Uterus (tissue), 4 donors: Measurements from ENCODE around the gene OR2AE1. TPM values are rescaled to one million over a fixed set of nuclear protein-coding genes. Genes with fewer than 3 reads are reported as not detected.

Source experiments
- DNase-seq, 2 donors: peaks; one replicate each; pipeline ENCODE4 v3.0.0-alpha.2; 2019 to 2020
- H3K27ac ChIP-seq, 2 donors: fragments of 200-600 bp; sonication (generic); 1 replicate in 1 of 2; 2 replicates in 1 of 2; pipeline ENCODE4 v1.5.1; 2016 to 2018
- H3K27me3 ChIP-seq, 2 donors: fragments of 200-600 bp; sonication (generic); one replicate each; pipeline ENCODE4 v1.5.1; 2018 to 2019; ENCODE audit warnings: control low read depth in 1 of 2
- H3K36me3 ChIP-seq, 2 donors: fragments of 200-600 bp; sonication (generic); one replicate each; pipeline ENCODE4 v1.5.1; 2019; ENCODE audit warnings: control low read depth in 1 of 2
- H3K4me1 ChIP-seq, 2 donors: fragments of 200-600 bp; sonication (generic); one replicate each; pipeline ENCODE4 v1.5.1; 2018 to 2019; ENCODE audit warnings: control low read depth in 1 of 2
- H3K4me3 ChIP-seq, 2 donors: fragments of 200-600 bp; sonication (generic); 1 replicate in 1 of 2; 2 replicates in 1 of 2; pipeline ENCODE4 v1.5.1; 2018 to 2019; ENCODE audit warnings: mild to moderate bottlenecking in 1 of 2
- H3K9me3 ChIP-seq, 2 donors: fragments of 200-600 bp; sonication (generic); one replicate each; pipeline ENCODE4 v1.5.1; 2019; ENCODE audit warnings: control low read depth in 1 of 2
- POLR2A ChIP-seq, 2 donors: fragments of 450-650 bp; IDR thresholded peaks; one replicate each; pipeline ENCODE4 v1.6.1; 2016; ENCODE audit warnings: antibody characterized with exemption in 2 of 2, mild to moderate bottlenecking in 1 of 2, moderate library complexity in 1 of 2
- intact Hi-C: fragments of 100-400 bp; cut with DNase I; formaldehyde crosslinking; loops from one replicate; pipeline ENCODE4 v1.15.1; 2023; ENCODE audit warnings: low total_unique reads
- small RNA-seq: library from RNA; depleted of rRNA; stranded (forward); fragments of <200 nt; gene quantifications from one replicate; pipeline ENCODE3, GENCODE V24; 2016
- total RNA-seq, 4 donors: library from RNA; depleted of rRNA in 3 of 4; stranded (reverse); fragments of >200 nt in 3 of 4; gene quantifications; one replicate each; pipeline versions ENCODE4 v1.1.0 to v1.2.4, GENCODE V29; 2014 to 2023
- TF ChIP-seq, protein P1 (sequence below), 4 experiments: fragments of 200-600 bp in 2 of 4; fragments of 450-650 bp in 2 of 4; sonication (generic) in 2 of 4; IDR thresholded peaks; one replicate each; pipeline ENCODE4 v1.5.1; 2016 to 2019; ENCODE audit warnings: antibody characterized with exemption in 4 of 4, mild to moderate bottlenecking in 2 of 4, moderate library complexity in 1 of 4
- donor health status: DM: yes; HTN: yes; CAD: no.

Gene OR2AE1
- total RNA-seq, 4 donors from 2014 or later = not detected

DNA sequence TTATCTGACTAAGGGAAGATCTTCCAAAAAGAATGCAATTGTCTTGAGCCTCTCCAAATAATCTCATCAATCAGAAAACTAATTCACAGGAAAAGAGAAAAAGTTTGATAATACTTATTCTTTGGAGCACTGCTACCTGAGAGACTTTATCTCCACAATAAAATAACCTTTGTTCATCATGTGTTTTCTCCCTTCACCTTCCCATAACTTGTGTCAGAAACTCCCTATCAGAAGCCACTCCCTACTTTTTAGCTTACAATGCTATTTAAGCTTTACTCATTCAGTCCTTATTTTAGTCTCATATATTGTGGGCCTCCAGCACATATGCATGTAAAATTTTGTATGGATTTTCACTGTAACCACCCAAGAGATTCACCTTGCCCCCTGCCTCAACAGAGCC, 48.0 kb downstream of the OR2AE1 start:
- no peaks in the 10 kb centered on the region for H3K9me3 ChIP-seq
- H3K4me1 ChIP-seq = no peaks in the 10 kb centered on the region
- no peak for TF ChIP-seq POLR2A (IDR thresholded peaks at IDR 0.05)
- TF ChIP-seq, protein P1, sequence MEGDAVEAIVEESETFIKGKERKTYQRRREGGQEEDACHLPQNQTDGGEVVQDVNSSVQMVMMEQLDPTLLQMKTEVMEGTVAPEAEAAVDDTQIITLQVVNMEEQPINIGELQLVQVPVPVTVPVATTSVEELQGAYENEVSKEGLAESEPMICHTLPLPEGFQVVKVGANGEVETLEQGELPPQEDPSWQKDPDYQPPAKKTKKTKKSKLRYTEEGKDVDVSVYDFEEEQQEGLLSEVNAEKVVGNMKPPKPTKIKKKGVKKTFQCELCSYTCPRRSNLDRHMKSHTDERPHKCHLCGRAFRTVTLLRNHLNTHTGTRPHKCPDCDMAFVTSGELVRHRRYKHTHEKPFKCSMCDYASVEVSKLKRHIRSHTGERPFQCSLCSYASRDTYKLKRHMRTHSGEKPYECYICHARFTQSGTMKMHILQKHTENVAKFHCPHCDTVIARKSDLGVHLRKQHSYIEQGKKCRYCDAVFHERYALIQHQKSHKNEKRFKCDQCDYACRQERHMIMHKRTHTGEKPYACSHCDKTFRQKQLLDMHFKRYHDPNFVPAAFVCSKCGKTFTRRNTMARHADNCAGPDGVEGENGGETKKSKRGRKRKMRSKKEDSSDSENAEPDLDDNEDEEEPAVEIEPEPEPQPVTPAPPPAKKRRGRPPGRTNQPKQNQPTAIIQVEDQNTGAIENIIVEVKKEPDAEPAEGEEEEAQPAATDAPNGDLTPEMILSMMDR (IDR thresholded peaks at IDR 0.05) = no peak
- no peaks in the 10 kb centered on the region for H3K27me3 ChIP-seq
- H3K4me3 ChIP-seq = no peak overlapping the region
- H3K36me3 ChIP-seq = no peaks in the 10 kb centered on the region
- intact Hi-C loops = no loop called here
- no peak overlapping the region for H3K27ac ChIP-seq
- no peak for DNase-seq

DNA sequence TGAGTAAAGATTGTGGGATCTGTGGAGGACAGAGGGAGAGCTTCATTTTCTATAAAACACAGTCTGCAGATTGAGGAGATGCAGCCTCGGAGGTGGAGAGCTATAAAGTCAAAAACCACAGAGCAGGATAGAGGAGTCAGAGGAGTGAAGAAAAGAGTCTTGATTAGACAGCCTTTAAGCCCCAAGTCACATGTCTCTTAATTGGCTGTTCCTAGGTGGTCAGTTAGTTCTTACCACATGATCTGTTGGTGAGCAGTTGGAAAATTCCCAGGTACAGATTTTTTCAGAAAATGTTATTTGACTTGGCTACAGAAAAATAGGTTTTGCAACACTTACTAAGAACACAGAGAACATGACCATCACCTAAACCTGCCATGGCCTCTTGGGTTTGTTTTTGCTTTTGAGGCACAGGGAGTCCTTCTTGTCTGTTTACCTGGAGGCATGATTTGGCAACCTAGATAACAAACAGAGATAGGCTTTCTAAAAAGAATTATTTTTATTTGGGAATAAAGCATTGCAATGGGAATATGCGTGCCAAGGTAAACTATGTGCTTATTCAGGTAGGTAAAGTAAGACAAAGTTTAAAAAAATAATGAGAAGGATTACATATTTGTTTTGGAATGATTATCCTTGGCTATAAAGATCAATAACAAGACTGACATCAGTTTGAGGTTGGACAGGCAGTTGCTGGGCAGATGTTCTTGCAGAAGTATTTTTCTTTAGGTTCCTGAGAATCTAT, 49.6 kb downstream of the OR2AE1 start:
- no peaks in the 10 kb centered on the region for H3K36me3 ChIP-seq
- TF ChIP-seq POLR2A (IDR thresholded peaks at IDR 0.05) = no peak
- TF ChIP-seq, protein P1 (IDR thresholded peaks at IDR 0.05) = no peak

More for the DNA sequence above, 49.6 kb downstream of the OR2AE1 start:
- no peak for DNase-seq
- H3K27ac ChIP-seq = no peak overlapping the region
- H3K27me3 ChIP-seq = no peaks in the 10 kb centered on the region
- H3K9me3 ChIP-seq = no peaks in the 10 kb centered on the region
- H3K4me3 ChIP-seq = no peak overlapping the region
- H3K4me1 ChIP-seq = no peaks in the 10 kb centered on the region
- intact Hi-C loops = no loop called here

Small RNA genes lying within 50 kb of the gene (small RNA-seq; reads per million reads assigned to genes)
- gene AC011904.1 (not detected), gene CYP3A52P (not detected)

Other genes starting within 250 kb of the OR2AE1 start
- gene CYP3A5, start 197.0 kb downstream of the OR2AE1 start, total RNA-seq = 10 to 100 TPM in 1 of 4 donors, 1 to 10 TPM in 1, under 1 TPM in 1, not detected in 1; 0.51 to 17.3 (median 4.4) TPM
- gene CYP3A7, start 141.8 kb downstream of the OR2AE1 start, total RNA-seq = under 1 TPM in 1 of 4 donors, not detected in 3; 0.91 TPM
- under 1 TPM in 1 of 4 donors, not detected in 3; 0.18 TPM for gene CYP3A4, start 92.8 kb downstream of the OR2AE1 start, total RNA-seq
- under 1 TPM in 1 of 4 donors, not detected in 3; 0.28 TPM for gene CYP3A43, start 49.0 kb downstream of the OR2AE1 start, total RNA-seq
- 10 to 100 TPM; 22.6 to 51.7 (median 44.3) TPM for gene TRIM4, start 42.5 kb upstream of the OR2AE1 start, total RNA-seq
- under 1 TPM in 1 of 4 donors, not detected in 3; 0.79 TPM for gene GJC3, start 52.6 kb upstream of the OR2AE1 start, total RNA-seq
- gene AZGP1, start 99.0 kb upstream of the OR2AE1 start, total RNA-seq = not detected
- 10 to 100 TPM; 20.9 to 96.7 (median 53.6) TPM for gene ZKSCAN1, start 138.6 kb upstream of the OR2AE1 start, total RNA-seq
- 10 to 100 TPM in 3 of 4 donors, 1 to 10 TPM in 1; 5.0 to 28.9 (median 17.0) TPM for gene ZSCAN21, start 172.7 kb upstream of the OR2AE1 start, total RNA-seq
- gene ZNF3, start 204.7 kb upstream of the OR2AE1 start, total RNA-seq = 10 to 100 TPM; 10.9 to 69.4 (median 50.3) TPM
- 100 to 1,000 TPM in 1 of 4 donors, 10 to 100 TPM in 3; 31.8 to 110 (median 53.1) TPM for gene COPS6, start 211.9 kb upstream of the OR2AE1 start, total RNA-seq
- 10 to 100 TPM; 18.7 to 74.8 (median 43.3) TPM for gene MCM7, start 224.4 kb upstream of the OR2AE1 start, total RNA-seq
- gene AP4M1, start 224.6 kb upstream of the OR2AE1 start, total RNA-seq = 10 to 100 TPM in 3 of 4 donors, 1 to 10 TPM in 1; 5.0 to 52.0 (median 33.6) TPM
- 10 to 100 TPM; 23.5 to 68.9 (median 67.7) TPM for gene TAF6, start 242.3 kb upstream of the OR2AE1 start, total RNA-seq
- 10 to 100 TPM in 2 of 4 donors, 1 to 10 TPM in 1, not detected in 1; 3.3 to 53.6 (median 24.7) TPM for gene CNPY4, start 242.6 kb upstream of the OR2AE1 start, total RNA-seq
- gene MBLAC1, start 249.9 kb upstream of the OR2AE1 start, total RNA-seq = 10 to 100 TPM in 1 of 4 donors, 1 to 10 TPM in 3; 1.3 to 12.4 (median 4.6) TPM